GM12878 (cell line): ENCODE measurements around the gene BCOR. TPM values are rescaled to one million over a fixed set of nuclear protein-coding genes. Genes with fewer than 3 reads are reported as not detected.

ENCODE experiments used
- ATAC-seq: fragments of 200-7000 bp; cut with Tn5 transposase; 3 replicates; pipeline ENCODE4 v1.9.1; 2020; ENCODE audit warnings: mild to moderate bottlenecking, moderate library complexity
- BruUV-seq: library from RNA; stranded (reverse); fragments of 400-500 nt; replicated peaks from 2 replicates; lab custom pipeline; 2021; lab: Mats Ljungman, UMichigan
- CTCF ChIA-PET: fragments of 300-600 bp; sonication (Branson Sonifier 250); formaldehyde crosslinking; extraction: SDS; loops from one replicate; lab custom pipeline; 2021; ENCODE audit warnings: inconsistent platforms; lab: Yijun Ruan, JAX
- POLR2A ChIA-PET: fragments of 350-600 bp; formaldehyde crosslinking; extraction: SDS; loops from one replicate; lab custom pipeline; 2021; ENCODE audit warnings: inconsistent platforms; lab: Charles Lee
- RAD21 ChIA-PET: fragments of 300-600 bp; sonication (Branson Sonifier 250); formaldehyde crosslinking; loops from one replicate; lab custom pipeline; 2023; ENCODE audit warnings: antibody characterized with exemption; ENCODE audit not compliant: unreplicated experiment; lab: Charles Lee
- SMC1A ChIA-PET: fragments of 300-600 bp; sonication (Branson Sonifier 250); formaldehyde crosslinking; loops from one replicate; lab custom pipeline; 2023; ENCODE audit not compliant: unreplicated experiment, uncharacterized antibody; lab: Charles Lee
- DNase-seq: peaks from one replicate; pipeline ENCODE4 v3.0.0-alpha.2; 2011; ENCODE audit warnings: low read depth, low spot score
- FAIRE-seq: peaks from 3 replicates; lab custom pipeline; 2011; peaks lifted over from hg19 to GRCh38; lab: Jason Lieb, UNC
- H2AFZ ChIP-seq: 2 replicates; pipeline ENCODE4 v1.6.0; 2011; ENCODE audit warnings: low read depth, low read length, control low read depth; ENCODE audit not compliant: control insufficient read depth
- H3K27ac ChIP-seq: 2 replicates; pipeline ENCODE4 v1.5.1; 2011; ENCODE audit warnings: control low read depth; ENCODE audit not compliant: control insufficient read depth, insufficient read depth
- H3K27me3 ChIP-seq, 2 experiments: replicated peaks in 1 of 2; 2 replicates each; pipeline versions ENCODE4 v1.6.0 to v1.6.1; 2011; ENCODE audit warnings: low read length in 1 of 2; ENCODE audit not compliant: control insufficient read depth in 2 of 2, insufficient read depth in 2 of 2
- H3K36me3 ChIP-seq, 2 experiments: 2 replicates each; pipeline ENCODE4 v1.5.1; 2011; ENCODE audit warnings: low read length in 1 of 2; ENCODE audit not compliant: control insufficient read depth in 2 of 2, insufficient read depth in 2 of 2
- H3K4me1 ChIP-seq: 2 replicates; pipeline ENCODE4 v1.6.1; 2011; ENCODE audit warnings: mild to moderate bottlenecking, low read length, moderate library complexity, mixed read lengths; ENCODE audit not compliant: control insufficient read depth, insufficient read depth
- H3K4me2 ChIP-seq: 2 replicates; pipeline ENCODE4 v1.6.0; 2011; ENCODE audit warnings: control low read depth; ENCODE audit not compliant: control insufficient read depth, insufficient read depth
- H3K4me3 ChIP-seq: fragments of 200-600 bp; sonication (generic); 2 replicates; pipeline ENCODE4 v1.5.1; 2016
- H3K79me2 ChIP-seq: 2 replicates; pipeline ENCODE4 v1.6.0; 2011; ENCODE audit warnings: low read length; ENCODE audit not compliant: control insufficient read depth, insufficient read depth
- H3K9ac ChIP-seq: 2 replicates; pipeline ENCODE4 v1.8.0; 2011; ENCODE audit warnings: low read length, control low read depth, mixed read lengths; ENCODE audit not compliant: control insufficient read depth, insufficient read depth
- H3K9me3 ChIP-seq: replicated peaks from 3 replicates; pipeline ENCODE4 v1.5.1; 2011; ENCODE audit warnings: mild to moderate bottlenecking, low read length; ENCODE audit not compliant: control insufficient read depth, insufficient read depth
- H4K20me1 ChIP-seq: 2 replicates; pipeline ENCODE4 v1.6.0; 2011; ENCODE audit not compliant: control insufficient read depth, insufficient read depth
- CREB1 ChIP-seq: IDR thresholded peaks from 2 replicates; pipeline ENCODE4 v1.6.1; 2012; ENCODE audit warnings: low read depth, mild to moderate bottlenecking, inconsistent platforms
- CREM ChIP-seq: IDR thresholded peaks from 2 replicates; pipeline ENCODE4 v1.6.1; 2014; ENCODE audit warnings: antibody characterized with exemption, low read depth
- JUNB ChIP-seq: IDR thresholded peaks from 2 replicates; pipeline ENCODE4 v1.6.1; 2016; ENCODE audit warnings: antibody characterized with exemption, mild to moderate bottlenecking
- KDM1A ChIP-seq: fragments of 200-600 bp; sonication (generic); IDR thresholded peaks from 2 replicates; pipeline ENCODE4 v1.6.1; 2016; ENCODE audit warnings: borderline replicate concordance
- NFYA ChIP-seq: IDR thresholded peaks from 2 replicates; pipeline ENCODE4 v1.6.1; 2011; ENCODE audit warnings: low read depth, mild to moderate bottlenecking, low read length, improper control_type of control experiment, borderline replicate concordance
- POLR2AphosphoS5 ChIP-seq: IDR thresholded peaks from 2 replicates; pipeline ENCODE4 v1.6.1; 2011; ENCODE audit warnings: mild to moderate bottlenecking, low read length, inconsistent platforms
- WGBS: methylation state at CpG from one replicate; pipeline ENCODE4 v1.1.6; 2016; ENCODE audit warnings: low lambda C conversion rate; ENCODE audit not compliant: insufficient replicate concordance, insufficient coverage; ENCODE audit errors: missing lambda C conversion rate; 5-methylcytosine and 5-hydroxymethylcytosine counted together
- in situ Hi-C: fragments of 300-500 bp; cut with MboI; formaldehyde crosslinking; loops from 9 replicates; pipeline ENCODE4 v1.14.3; 2018; ENCODE audit warnings: mixed read lengths
- intact Hi-C: fragments of 100-400 bp; cut with micrococcal nuclease; formaldehyde crosslinking; loops from one replicate; pipeline ENCODE4 v1.14.2; 2022; ENCODE audit not compliant: unreplicated experiment
- polyA plus RNA-seq, 11 experiments: library from polyadenylated mRNA; depleted of rRNA in 4 of 11; unstranded in 6 of 11; stranded (reverse) in 5 of 11; fragments of >200 nt; fragmentation: Nextera tagmentation in 4 of 11; fragmentation: Illumina TruSeq in 1 of 11; extraction: Ambion mirVana in 4 of 11; extraction: Trizol in 1 of 11; gene quantifications; 1 replicate in 1 of 11; 2 replicates in 10 of 11; pipeline versions ENCODE4 v1.2.1 to v1.2.3, GENCODE V29; 2011 to 2016; ENCODE audit warnings: inconsistent platforms in 2 of 11, missing spikeins in 2 of 11, low read depth in 1 of 11
- total RNA-seq, 4 experiments: library from RNA; depleted of rRNA in 3 of 4; stranded (reverse); fragments of >200 nt in 3 of 4; fragmentation: Illumina TruSeq in 1 of 4; extraction: Trizol in 1 of 4; gene quantifications; 2 replicates each; pipeline versions ENCODE4 v1.2.1 to v1.2.3, GENCODE V29; 2013 to 2021
- TF ChIP-seq, protein P1 (sequence below): fragments of 450-650 bp; IDR thresholded peaks from 2 replicates; pipeline ENCODE4 v1.6.1; 2016; ENCODE audit warnings: mild to moderate bottlenecking, moderate library complexity, borderline replicate concordance
- TF ChIP-seq, protein P2 (sequence below): fragments of 450-650 bp; IDR thresholded peaks from 2 replicates; pipeline ENCODE4 v1.6.1; 2016; ENCODE audit warnings: mild to moderate bottlenecking
- TF ChIP-seq, protein P3 (sequence below): IDR thresholded peaks from 2 replicates; pipeline ENCODE4 v1.6.1; 2012; ENCODE audit warnings: mild to moderate bottlenecking, low read depth, low read length
- TF ChIP-seq, protein P4 (sequence below): fragments of 450-650 bp; IDR thresholded peaks from 2 replicates; pipeline ENCODE4 v1.6.1; 2017; ENCODE audit warnings: mild to moderate bottlenecking, moderate library complexity

Gene BCOR
- total and polyA plus RNA-seq, 10 of the 15 experiments (the other 5 are each of a cell fraction or from before 2014, with no cell fraction given), result 5.1 to 16.4 (median 10.1) TPM

DNA sequence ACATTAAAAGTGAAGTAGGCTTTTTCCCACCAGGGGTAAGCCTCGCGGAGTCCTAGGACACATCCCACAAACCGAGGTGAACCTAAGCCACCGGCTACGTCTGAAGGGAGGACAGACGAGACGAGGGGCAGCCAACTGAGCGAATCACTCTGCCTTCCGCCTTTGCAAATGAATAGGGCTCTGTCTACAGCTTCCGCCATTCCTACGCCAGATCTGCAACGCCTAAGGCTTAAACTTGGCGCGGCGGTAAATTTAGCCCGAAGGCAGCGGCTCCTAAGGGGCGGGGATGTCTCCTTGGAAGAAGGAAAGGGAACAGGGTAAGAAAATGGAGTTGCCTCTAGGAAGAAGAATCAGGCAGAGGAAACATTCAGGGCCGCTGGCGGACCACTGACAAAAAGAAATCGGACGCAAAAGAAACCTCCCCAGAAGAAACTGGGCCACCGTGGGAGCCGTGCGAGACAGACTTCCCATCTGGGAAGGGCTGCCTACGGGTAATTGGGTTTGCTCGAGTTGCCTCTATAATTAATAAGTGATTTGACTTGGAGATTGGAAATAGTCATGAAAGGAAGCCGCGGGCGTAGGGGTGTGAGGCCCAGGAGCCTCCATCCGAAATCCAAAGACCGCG, 90.5 kb downstream of the BCOR start:
- Histone ChIP-seq H3K9me3 (no peaks in the 10 kb centered on the region; the same call in 2 of the 3 replicates), H2AFZ (no peak overlapping the region), H3K9ac (no peak overlapping the region), H3K4me2 (no peak overlapping the region), H3K4me3 (no peak overlapping the region), H4K20me1 (no peaks in the 10 kb centered on the region), H3K79me2 (no peaks in the 10 kb centered on the region), H3K36me3 (no peaks in the 10 kb centered on the region), H3K27me3 (peaks cover 0 to 6% of the 10 kb centered on the region in 2 experiments; a peak in 3 of 4 replicates), H3K4me1 (no peaks in the 10 kb centered on the region; the same call in 1 of the 2 replicates), H3K27ac (no peak overlapping the region)
- WGBS, result 71% methylated on average over 33 of the region's 33 CpGs
- intact Hi-C loops, result no loop called here
- DNase-seq (no peak), ATAC-seq (no peak), FAIRE-seq (no peak)
- CTCF ChIA-PET, result no interaction called here
- in situ Hi-C loops, result no loop called here
- POLR2A ChIA-PET, result no interaction called here
- RAD21 ChIA-PET, result no interaction called here
- BruUV-seq, result no TSS peak
- SMC1A ChIA-PET, result no interaction called here
- TF ChIP-seq CREM (no peak), CREB1 (no peak), JUNB (no peak), POLR2AphosphoS5 (no peak), KDM1A (no peak), NFYA (no peak)
- TF ChIP-seq, protein P1, sequence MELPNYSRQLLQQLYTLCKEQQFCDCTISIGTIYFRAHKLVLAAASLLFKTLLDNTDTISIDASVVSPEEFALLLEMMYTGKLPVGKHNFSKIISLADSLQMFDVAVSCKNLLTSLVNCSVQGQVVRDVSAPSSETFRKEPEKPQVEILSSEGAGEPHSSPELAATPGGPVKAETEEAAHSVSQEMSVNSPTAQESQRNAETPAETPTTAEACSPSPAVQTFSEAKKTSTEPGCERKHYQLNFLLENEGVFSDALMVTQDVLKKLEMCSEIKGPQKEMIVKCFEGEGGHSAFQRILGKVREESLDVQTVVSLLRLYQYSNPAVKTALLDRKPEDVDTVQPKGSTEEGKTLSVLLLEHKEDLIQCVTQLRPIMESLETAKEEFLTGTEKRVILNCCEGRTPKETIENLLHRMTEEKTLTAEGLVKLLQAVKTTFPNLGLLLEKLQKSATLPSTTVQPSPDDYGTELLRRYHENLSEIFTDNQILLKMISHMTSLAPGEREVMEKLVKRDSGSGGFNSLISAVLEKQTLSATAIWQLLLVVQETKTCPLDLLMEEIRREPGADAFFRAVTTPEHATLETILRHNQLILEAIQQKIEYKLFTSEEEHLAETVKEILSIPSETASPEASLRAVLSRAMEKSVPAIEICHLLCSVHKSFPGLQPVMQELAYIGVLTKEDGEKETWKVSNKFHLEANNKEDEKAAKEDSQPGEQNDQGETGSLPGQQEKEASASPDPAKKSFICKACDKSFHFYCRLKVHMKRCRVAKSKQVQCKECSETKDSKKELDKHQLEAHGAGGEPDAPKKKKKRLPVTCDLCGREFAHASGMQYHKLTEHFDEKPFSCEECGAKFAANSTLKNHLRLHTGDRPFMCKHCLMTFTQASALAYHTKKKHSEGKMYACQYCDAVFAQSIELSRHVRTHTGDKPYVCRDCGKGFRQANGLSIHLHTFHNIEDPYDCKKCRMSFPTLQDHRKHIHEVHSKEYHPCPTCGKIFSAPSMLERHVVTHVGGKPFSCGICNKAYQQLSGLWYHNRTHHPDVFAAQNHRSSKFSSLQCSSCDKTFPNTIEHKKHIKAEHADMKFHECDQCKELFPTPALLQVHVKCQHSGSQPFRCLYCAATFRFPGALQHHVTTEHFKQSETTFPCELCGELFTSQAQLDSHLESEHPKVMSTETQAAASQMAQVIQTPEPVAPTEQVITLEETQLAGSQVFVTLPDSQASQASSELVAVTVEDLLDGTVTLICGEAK, result no peak
- TF ChIP-seq, protein P2, sequence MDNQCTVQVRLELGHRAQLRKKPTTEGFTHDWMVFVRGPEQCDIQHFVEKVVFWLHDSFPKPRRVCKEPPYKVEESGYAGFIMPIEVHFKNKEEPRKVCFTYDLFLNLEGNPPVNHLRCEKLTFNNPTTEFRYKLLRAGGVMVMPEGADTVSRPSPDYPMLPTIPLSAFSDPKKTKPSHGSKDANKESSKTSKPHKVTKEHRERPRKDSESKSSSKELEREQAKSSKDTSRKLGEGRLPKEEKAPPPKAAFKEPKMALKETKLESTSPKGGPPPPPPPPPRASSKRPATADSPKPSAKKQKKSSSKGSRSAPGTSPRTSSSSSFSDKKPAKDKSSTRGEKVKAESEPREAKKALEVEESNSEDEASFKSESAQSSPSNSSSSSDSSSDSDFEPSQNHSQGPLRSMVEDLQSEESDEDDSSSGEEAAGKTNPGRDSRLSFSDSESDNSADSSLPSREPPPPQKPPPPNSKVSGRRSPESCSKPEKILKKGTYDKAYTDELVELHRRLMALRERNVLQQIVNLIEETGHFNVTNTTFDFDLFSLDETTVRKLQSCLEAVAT, result no peak
- TF ChIP-seq, protein P3, sequence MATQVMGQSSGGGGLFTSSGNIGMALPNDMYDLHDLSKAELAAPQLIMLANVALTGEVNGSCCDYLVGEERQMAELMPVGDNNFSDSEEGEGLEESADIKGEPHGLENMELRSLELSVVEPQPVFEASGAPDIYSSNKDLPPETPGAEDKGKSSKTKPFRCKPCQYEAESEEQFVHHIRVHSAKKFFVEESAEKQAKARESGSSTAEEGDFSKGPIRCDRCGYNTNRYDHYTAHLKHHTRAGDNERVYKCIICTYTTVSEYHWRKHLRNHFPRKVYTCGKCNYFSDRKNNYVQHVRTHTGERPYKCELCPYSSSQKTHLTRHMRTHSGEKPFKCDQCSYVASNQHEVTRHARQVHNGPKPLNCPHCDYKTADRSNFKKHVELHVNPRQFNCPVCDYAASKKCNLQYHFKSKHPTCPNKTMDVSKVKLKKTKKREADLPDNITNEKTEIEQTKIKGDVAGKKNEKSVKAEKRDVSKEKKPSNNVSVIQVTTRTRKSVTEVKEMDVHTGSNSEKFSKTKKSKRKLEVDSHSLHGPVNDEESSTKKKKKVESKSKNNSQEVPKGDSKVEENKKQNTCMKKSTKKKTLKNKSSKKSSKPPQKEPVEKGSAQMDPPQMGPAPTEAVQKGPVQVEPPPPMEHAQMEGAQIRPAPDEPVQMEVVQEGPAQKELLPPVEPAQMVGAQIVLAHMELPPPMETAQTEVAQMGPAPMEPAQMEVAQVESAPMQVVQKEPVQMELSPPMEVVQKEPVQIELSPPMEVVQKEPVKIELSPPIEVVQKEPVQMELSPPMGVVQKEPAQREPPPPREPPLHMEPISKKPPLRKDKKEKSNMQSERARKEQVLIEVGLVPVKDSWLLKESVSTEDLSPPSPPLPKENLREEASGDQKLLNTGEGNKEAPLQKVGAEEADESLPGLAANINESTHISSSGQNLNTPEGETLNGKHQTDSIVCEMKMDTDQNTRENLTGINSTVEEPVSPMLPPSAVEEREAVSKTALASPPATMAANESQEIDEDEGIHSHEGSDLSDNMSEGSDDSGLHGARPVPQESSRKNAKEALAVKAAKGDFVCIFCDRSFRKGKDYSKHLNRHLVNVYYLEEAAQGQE, result no peak
- TF ChIP-seq, protein P4, sequence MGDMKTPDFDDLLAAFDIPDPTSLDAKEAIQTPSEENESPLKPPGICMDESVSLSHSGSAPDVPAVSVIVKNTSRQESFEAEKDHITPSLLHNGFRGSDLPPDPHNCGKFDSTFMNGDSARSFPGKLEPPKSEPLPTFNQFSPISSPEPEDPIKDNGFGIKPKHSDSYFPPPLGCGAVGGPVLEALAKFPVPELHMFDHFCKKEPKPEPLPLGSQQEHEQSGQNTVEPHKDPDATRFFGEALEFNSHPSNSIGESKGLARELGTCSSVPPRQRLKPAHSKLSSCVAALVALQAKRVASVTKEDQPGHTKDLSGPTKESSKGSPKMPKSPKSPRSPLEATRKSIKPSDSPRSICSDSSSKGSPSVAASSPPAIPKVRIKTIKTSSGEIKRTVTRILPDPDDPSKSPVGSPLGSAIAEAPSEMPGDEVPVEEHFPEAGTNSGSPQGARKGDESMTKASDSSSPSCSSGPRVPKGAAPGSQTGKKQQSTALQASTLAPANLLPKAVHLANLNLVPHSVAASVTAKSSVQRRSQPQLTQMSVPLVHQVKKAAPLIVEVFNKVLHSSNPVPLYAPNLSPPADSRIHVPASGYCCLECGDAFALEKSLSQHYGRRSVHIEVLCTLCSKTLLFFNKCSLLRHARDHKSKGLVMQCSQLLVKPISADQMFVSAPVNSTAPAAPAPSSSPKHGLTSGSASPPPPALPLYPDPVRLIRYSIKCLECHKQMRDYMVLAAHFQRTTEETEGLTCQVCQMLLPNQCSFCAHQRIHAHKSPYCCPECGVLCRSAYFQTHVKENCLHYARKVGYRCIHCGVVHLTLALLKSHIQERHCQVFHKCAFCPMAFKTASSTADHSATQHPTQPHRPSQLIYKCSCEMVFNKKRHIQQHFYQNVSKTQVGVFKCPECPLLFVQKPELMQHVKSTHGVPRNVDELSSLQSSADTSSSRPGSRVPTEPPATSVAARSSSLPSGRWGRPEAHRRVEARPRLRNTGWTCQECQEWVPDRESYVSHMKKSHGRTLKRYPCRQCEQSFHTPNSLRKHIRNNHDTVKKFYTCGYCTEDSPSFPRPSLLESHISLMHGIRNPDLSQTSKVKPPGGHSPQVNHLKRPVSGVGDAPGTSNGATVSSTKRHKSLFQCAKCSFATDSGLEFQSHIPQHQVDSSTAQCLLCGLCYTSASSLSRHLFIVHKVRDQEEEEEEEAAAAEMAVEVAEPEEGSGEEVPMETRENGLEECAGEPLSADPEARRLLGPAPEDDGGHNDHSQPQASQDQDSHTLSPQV, result no peak
